HT-29 (cell line): Measurements from ENCODE around the gene NMB. TPM values are rescaled to one million over a fixed set of nuclear protein-coding genes. Genes with fewer than 3 reads are reported as not detected.
"Not testable (repeated sequence)": the region's sequence is repeated elsewhere in the genome, so short reads cannot be mapped to it uniquely, and the experiment has no call there.

Experiments
- DNase-seq: peaks from one replicate; pipeline ENCODE4 v3.0.0-alpha.2; 2015; ENCODE audit warnings: low spot score
- total RNA-seq: library from RNA; depleted of rRNA; stranded (reverse); fragments of >200 nt; shearing (Covaris generic); gene quantifications from 2 replicates; pipeline ENCODE4 v1.2.3, GENCODE V29; 2014; rRNA removed

NMB gene, protein sequence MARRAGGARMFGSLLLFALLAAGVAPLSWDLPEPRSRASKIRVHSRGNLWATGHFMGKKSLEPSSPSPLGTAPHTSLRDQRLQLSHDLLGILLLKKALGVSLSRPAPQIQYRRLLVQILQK
- 96.2 and 97.9 TPM in 2 replicates for total RNA-seq

DNA sequence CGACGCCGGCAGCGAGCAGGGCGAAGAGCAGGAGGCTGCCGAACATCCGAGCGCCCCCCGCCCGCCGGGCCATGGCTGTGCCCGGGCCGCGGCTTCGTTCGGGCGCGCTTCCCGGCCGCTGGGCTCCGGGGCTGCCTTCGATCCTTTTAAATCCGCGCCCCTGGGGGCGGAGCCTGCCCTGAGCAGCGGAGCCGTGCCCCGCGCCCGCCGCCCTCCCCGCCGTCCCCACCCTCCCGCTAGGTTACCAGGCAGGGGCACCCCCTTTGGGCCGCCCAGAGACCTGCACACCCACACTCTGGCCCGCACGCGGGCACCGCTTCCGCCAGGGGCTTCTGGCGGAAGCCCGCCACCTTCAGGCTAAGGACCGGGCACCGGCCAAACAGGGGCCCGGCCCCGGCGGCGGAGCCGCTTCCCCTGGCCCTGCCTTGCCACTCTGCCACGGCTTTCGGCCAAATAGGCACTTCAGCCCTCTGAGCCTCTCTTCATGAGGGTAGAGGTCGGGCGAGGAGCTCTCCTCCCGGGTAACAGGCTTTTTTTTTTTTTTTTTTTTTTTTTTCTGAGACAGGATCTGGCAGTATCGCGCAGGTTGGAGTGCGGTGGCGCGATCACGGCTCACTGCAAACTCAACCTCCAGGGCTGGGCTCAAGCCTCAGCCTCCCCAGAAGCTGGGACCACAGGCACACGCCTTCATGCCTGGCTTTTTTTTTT is at the start of gene NMB:
NMB (minus strand) TSS at position 120 of the 708 bp plus-strand sequence; CDS start at position 73, 47 bp downstream.
- peak; percentile 96 for DNase-seq

DNA sequence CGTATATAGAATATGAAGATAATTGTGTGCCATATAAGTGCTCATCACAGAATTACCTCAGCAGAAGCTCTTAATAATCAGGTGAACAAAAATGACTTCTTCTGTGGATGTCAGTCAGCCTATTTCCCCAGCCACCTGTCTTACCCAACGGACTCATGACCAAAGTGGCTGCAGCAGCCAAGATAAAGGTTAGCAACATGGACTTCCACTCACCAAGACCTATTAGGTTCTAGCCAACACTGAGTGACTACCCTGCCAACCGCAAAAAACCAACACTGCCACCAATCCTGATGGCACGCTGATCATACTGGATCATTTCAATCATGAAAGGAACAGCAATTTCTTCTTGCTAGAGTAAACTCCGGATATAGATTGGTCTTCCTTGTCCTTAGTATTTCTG is 45.8 kb upstream of the NMB start:
- no peak for DNase-seq

DNA sequence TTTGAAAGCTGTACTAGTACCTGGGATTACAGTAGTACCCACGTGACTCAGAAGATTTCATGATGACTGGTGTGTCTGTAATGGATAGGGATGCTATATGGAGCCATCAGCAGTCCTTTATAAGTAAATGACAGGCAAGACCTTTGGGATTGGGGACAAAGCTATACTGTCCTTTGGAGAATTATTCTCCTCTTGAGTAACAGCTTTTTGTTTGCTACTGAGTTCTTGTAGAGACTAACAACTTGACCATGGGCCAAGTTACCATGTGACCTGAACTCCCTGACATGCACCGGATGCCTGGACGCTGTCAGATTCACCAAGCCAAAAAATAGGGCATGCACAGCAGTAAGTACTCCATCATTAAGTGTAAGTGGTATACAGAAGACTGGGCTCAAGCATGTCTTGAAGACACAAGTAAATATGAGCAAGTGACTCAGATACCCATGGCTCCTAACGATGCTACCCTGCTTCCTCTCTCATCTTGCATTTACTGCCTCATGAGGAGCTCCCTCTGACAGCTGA is 45.0 kb upstream of the NMB start:
- no peak for DNase-seq

DNA sequence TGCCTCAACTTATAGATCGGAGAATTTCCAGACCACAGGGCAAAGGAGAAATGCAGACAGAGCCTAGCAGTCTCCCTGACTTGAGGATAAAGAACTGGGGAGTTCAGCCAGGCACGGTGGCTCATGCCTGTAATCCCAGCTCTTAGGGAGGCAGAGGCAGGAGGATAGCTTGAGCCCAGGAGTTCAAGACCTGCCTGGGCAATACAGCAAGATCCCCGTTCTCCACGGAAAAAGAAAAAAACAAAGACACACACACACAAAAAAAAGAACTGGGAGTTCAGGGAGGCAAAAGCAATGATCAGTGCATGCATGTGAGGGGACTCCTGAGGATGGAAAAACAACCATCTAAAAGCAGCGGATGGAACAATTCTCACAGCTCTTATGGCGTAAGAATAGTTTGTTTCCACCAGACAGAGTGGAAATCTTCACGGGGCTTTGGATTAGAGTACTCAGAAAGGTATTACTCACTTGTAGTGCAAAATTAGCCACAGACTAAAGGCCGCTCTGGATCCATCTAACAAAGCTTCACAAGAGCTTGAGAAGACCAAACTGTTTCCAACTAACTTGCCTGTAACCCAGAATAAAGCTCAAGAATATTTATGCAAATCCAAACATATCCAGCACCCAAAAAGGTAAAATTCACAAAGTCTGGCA is 41.7 kb upstream of the NMB start:
- DNase-seq = no peak

DNA sequence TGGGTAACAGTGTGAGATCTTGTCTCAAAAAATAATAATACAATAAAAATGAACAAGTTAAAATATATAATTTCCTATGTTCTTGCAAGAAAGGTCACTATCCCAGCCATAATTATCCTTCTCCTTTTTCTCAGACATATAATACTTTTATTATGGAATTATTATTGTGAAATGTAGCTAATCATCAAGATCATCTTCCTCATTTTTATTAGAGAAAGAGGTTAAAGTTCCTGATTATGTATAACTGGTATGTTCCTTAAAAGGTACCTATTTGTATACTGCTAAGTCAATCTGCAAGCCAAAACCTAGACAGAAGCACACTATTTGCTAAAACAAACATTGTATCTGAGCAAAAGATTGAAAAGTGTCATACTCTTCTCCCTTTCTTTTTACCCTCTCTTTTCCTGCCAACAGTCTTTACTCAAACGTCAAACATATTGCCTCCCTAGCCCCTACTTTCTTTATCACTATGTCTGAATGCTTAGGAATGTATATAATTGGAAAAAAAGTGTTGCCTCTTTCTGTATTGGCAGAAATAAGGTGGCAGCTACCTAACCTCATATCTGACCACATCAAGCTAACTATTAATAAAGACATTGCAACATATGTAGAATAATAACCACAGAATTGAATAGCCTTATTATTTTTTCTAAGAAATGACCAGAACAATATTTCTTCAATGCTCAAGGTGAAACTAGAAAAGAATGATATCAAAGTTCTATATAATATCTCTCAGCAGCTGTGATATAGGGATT is 39.4 kb upstream of the NMB start:
- no peak for DNase-seq

DNA sequence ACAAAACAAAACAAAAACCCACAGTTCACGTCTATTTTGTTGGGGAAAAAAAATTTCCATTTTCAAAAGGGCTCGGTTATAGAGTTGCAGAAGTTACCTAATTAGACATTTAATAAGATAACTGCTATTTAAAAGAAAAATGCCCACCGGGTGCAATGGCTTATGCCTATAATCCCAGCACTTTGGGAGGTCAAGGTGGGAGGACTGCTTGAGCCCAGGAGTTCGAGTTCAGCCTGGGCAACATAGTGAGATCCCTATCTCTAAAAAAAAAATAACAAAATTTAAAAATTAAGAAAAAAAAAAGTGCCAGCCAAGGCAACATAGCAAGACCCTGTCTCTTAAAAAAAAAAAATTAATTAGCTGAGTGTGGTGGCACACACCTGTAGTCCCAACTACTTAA is 38.8 kb upstream of the NMB start:
- DNase-seq = no peak

DNA sequence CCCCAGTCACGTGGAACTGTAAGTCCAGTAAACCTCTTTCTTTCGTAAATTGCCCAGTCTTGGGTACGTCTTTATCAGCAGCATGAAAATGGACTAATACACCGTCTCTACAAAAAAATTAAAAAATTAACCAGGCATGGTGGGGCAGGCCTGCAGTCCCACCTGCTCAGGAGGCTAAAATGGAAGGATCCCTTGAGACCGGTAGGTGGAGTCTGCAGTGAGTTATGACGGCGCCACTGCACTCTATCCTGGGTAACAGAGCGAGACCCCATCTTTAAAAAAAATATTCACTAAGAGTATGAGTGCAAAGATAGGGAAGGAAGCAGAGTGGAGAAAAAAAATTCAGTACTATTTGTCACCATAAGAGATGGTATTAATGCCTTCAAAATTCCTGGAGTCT is 32.3 kb upstream of the NMB start:
- no peak for DNase-seq

DNA sequence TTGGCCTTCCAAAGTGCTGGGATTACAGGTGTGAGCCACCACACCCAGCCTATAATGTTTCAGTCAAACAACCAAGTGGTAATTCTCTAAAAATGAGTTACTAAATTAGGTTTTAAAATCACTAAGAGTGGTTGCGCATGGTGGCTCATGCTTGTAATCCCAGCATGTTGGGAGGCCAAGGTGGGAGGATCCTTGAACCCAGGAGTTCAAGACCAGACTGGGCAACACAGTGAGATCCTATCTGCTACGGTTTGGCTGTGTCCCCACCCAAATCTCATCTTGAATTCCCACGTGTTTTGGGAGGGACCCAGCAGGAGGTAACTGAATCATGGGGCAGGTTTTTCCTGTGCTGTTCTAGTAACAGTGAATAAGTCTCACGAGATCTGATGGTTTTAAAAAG is 31.9 kb upstream of the NMB start:
- no peak for DNase-seq

DNA sequence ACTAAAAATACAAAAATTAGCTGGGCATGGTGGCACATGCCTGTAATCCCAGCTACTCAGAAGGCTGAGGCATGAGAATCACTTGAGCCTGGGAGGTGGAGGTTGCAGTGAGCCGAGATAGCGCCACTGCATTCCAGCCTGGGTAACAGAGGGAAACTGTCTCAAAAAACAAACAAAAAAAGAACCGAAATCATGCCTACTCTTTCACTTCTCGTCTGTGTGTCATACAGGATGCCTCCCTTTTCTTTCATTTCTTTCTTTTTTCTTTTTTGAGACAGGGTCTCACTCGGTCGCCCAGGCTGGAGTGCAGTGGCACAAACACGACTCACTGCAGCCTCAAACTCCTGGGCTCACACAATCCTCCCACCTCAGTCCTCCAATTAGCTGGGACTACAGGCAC is 28.4 kb upstream of the NMB start:
- DNase-seq = not testable (repeated sequence)

DNA sequence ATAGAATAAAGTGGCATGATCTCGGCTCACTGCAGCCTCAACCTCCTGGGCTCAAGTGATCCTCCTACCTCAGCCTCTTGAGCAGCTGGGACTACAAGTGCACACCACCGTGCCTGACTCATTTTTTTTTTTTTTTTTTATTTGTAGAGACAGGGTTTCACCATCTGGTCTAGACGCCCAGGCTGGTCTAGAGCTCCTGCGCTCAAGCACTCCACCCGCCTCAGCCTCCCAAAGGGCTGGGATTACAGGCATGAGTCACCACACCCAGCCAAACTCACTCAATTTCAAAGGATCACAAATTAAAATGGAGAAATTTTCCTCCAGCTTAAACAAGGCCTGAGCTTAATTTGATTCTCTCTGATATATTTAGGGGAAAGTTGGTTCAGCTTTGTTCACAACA is 27.3 kb upstream of the NMB start:
- DNase-seq = peak; percentile 40

DNA sequence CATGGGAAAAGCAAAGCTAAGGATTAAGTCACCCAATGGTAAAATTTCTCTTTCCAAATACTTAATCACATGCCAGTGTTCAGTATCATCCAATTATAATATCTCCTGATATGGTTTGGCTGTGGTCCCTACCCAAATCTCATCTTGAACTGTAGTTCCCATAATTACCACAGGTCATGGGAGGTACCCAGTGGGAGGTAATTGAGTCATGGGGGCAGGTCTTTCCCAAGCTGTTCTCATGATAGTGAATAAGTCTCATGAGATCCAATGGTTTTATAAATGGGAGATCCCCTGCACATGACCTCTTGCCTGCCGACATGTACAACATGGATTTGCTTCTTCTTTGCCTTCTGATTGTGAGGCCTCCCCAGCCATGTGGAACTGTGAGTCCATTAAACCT is 26.1 kb upstream of the NMB start:
- DNase-seq = no peak

DNA sequence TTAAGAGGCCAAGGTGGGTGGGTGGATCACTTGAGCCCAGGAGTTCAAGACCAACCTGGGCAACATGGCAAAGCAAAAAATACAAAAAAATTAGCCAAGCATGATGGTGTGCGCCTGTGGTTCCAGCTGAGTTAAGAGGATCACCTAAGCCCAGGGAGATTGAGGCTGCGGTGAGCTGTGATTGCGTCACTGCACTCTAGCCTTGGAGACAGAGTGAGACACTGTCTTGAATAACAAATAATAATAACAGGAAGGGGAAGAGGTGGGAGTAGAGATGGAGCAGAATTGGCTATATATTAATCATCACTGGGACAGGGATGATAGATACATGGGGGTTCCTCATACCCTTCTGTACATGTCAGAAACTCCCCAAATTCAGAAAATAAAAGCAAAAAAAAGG is 23.8 kb upstream of the NMB start:
- DNase-seq = no peak

DNA sequence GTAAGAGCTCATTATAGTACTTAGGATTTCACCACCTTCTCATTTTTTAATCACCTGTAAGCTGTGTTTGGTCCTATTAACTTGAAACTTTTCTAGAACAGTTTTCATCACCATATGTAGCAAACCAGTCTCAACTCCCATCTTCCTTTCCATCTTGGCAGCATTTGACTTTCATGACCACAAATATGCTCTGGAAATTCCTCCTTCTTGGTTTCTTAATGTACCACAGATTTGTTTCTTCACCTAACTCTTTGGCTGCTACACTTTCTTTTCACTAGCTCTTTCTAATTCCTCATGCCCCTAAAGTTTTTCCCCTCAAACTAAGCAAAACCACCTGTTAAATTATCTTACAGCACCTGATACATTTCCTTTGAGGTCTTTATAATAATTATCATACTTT is 13.2 kb upstream of the NMB start:
- no peak for DNase-seq

DNA sequence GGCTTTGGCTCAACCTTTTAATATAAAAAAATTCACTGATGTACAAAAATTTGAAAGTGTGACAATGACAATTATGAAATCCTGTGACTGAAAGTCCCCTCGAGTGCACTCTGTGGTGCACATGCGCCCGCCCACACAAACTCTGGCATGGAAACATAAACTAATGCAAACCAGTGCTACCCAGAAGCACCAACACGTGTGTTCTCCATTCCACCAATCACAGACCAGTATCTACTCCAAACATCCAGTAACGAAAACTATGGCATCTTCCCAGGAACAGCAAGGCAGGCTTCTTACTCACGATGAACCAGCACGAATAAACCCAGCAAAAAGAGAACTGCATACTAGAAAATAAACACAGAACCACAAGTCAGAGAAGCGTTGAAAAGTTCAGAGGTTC is 11.7 kb upstream of the NMB start:
- no peak for DNase-seq

DNA sequence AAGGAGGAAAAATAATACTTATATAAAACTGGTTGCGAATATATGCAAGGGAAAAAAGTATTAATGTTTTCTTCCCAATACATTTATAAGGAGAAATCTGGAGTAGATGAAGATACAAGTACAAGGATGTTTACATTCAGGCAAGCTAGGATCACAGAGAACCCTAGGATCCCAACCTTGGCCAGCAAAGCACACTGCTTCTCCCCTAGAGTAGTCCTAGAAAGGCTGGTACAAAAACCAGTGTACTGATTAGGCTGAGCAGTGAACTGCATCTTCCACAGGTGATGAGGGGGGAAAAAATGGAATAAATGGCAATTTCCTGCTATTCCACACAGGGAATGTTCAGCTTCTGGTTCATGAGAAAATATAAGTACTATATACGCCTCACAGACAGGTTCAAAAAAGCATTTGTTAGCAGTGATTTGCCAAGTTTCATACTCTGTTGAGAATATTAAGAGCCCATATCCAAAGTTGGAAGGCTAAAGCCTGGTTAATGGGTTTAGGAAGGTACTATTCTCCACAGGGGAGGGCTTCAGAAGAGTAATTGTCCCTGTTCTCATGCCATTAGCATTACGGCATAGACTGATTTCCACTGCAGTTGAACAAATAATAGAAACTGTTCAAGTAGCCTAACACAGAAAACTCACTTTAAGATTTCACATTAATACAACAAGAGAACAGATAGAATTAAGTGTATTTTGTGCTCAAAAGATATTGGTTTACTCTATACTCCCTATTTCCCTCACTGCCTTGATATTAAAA is 10.4 kb upstream of the NMB start:
- DNase-seq = no peak

DNA sequence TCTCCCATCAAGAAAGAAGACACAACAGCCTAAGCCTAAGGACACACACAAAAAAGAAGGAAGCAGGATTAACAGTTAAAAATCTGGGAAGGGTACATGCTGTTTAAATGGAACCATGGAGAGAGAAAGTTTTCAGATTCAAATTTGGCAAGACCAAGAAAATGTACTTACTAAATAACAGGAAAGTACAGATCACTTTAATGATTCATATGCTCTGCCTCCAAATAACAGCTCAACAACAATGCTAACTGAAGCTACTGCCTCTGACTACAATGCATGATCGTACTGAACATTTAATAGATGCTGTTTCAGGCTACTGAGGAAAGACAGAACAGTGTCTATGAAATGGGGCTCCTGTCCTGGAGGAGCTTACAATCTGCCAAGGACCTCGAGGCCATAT is 8.4 kb upstream of the NMB start:
- no peak for DNase-seq

DNA sequence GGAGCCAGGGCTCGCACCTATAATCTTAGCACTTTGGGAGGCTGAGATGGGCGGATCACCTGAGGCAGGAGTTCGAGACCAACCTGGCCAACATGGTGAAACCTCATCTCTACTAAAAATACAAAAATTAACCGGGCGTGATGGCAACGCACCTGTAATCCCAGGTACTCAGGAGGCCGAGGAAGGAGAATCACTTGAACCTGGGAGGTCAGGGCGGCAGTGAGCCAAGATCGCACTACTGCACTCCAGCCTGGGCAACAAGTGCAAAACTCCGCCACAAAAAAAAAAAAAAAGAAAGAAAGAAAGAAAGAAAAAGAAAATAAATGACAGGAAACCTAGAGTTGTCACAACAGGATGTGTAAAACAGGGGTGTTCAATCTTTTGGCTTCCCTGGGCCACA is 3.0 kb upstream of the NMB start:
- DNase-seq = no peak

DNA sequence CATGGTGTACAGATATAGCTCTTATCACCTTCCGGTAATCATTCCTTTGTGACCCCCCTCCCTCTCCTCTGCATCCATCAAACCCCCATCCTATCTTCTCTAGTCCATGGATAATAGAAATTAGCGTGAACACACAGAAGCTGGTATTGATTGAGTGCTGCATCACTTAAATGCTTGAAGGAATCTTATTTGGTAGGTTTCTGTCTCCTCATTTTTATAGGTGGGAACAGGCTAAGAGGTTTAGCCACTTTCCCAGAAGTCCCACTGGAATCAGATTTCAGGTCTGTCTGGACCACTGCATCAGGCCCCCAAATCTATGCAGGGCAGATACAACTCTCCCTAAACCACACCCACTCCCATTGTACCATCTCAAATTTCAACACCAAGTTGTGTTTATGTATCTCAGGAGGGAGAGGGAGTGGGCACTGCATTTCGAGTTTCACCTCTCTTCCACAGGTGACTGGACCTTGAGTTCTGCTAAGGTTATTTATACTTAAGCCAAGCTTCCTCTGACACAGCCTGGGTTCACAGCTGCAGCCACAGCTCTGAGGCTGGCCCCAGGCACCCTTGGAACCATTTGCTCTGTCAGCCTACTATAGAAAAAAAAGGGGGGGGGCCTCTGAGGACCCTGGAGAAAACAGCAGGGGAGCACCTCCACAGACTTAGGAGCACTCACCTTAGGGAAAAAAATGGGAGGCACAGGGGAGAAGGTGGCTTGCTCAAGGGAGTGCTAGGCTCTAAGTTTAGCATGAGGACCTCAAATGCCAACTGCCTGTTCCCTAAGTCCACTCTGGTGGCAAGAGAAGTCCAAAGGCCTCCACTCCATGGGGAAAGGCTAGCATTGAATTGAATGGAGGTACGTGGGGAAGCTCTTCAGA is 2.1 kb upstream of the NMB start:
- no peak for DNase-seq

DNA sequence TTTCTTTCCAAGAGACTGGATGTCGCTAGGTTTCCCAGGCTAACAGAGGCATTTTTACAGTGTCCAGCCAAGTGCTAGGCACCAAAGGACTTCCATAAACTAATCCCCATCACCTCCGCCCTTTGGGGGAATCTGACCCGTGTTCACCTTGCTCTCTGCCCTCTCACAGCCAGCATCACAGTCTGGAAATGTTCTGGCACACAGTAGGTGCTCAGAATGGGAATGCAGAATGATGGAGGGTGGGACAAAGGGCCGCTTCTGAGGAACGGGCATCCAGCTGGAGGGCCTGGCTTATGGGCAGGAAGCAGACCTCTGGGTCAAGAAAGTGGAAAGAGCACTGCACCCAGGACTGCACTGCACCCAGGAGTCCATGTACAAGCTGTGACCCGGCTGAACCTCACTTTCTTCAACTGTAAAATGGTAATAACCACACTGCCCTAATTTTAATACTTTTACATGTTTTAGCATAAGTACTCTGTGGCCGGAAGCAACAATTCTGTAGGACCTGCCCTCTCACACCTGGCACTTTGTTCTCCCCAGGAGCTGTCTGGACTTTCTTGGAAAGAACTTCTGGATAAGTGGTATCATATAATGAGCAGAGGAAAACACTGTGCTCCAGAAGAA is 901 bp upstream of the NMB start:
- DNase-seq = peak; percentile 47

DNA sequence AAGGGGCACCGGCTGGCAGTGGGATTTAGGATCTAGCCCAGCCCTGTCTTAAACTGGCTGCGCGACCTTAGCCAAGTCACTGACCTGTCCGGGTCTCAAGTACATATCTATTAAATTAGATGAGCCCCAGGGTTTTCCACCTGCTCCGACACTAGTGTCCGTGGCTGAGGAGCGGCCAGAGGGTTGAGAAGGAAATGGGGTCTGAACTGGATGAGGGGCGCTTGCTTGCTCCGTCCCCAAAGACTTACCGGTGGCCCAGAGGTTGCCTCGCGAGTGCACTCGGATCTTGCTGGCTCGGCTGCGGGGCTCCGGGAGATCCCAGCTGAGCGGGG is 285 bp downstream of the NMB start:
- no peak for DNase-seq
